ENCODE data around the gene C3.

C3 gene

DNA sequence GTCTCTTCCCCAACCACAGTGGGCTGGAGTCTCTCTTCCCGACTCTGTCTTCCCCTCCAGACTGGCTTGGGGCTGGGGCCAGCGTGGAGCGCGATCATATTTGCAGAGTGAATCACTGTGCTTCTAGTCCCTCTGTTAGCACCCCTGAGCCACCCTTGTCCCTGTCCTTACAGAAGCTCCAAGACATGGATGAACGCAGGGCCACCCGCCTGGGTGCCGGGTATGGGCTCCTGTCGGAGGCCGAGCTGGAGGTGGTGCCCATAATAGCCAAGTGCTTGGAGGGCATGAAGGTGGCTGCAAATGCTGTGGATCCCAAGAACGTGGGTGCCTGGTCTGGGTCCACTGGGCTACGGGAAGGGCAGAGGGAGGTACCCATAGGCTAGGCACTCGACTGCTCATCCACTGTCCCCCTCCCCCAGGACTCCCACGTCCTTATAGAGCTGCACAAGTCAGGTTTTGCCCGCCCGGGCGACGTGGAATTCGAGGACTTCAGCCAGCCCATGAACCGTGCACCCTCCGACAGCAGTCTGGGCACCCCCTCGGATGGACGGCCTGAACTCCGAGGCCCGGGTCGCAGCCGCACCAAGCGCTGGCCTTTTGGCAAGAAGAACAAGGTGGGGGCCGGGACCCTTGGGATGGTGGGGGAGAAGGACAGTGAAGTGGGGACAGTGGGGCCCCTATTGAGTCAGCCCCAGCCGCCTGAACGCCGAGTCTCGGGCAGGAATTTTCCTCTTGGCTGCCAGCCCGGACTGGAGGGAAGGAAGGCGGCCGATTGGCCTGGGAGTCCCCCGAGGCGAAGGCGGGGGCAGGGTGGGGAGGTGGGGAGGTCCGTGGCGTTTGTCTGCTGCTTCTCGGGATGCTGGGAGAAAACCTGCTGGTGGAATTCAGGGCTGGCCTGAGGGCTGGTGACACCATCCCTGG lies 24.2 kb upstream of the C3 start:
- no peak for DNase-seq

DNA sequence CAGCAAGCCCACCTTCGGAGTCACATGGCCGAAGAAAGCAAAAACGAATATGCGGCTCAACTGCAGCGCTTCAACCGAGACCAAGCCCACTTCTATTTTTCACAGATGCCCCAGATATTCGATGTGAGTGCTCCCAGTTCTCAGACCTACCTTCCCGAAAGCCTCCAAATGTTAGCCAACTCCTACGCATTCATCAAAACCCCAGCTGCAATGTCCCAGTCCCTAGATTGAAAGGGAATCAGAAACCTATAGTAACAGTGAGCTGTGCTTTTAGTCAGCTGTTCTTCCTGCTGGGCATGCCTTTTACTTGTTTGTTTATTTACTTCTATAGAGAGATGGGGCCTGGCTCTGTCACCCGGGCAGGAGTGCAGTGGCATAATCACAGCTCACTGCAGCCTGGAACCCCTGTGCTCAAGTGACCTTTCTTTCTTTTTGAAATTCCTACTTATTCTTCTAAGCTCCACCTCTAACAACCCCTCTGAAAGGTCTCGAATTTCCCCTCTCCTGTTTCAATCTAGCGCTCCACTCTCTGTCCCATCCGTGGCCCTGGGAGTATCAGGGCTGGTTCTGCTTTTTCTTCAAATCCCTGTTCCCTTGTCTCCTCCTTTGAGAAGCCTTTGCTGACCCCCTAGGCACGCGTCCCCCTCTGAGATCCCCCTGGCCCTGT lies 23.4 kb upstream of the C3 start:
- no peak for DNase-seq

DNA sequence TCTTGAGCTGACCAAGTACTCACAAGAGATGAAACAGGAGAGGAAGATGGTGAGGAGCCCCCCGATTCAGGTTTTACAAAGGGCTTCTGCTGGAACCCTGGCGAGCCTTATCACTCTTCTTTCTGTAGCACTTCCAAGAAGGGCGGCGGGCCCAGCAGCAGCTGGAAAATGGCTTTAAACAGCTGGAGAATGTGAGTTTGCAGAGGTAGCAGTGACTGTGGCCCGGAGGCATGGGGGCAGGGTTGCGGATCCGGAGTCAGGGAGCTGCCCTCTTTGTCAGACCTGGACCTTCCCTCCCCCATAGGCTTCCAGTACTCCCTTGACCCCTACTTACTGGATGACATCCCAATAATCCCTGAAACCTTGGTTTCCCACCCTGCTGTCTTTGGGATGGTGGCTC lies 22.6 kb upstream of the C3 start:
- DNase-seq = no peak

DNA sequence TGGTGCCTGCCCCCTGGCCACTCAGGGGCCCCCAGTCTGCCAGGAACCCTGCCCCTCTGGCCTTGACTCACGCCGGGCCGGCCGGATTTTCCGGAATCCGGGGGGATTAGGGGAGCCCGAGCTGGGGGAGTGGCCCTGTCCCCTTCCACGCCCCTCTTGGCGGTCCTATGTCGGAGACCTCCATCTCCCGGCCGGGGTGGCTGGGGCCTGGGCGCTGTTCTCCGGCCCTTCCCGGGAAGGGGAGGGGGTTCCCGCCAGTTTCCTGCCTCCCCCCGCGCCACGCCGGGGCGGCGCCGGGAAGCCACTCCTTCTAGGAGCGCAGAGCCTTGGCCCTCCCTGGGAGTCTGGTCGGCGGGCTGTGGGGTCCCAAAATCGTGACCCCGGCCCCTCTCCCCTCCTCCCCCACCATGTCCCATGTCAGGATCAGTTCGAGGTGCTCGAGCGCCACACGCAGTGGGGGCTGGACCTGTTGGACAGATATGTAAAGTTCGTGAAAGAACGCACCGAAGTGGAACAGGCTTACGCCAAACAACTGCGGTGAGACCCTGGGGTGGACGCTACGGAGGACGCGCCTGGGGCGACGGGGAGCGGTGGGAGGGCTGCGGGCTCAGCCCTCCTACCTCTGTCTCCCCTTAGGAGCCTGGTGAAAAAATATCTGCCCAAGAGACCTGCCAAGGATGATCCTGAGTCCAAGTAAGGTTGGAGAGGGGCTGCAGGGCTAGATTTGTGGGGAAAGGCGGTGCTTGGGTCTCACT lies 20.3 kb upstream of the C3 start:
- DNase-seq = no peak

DNA sequence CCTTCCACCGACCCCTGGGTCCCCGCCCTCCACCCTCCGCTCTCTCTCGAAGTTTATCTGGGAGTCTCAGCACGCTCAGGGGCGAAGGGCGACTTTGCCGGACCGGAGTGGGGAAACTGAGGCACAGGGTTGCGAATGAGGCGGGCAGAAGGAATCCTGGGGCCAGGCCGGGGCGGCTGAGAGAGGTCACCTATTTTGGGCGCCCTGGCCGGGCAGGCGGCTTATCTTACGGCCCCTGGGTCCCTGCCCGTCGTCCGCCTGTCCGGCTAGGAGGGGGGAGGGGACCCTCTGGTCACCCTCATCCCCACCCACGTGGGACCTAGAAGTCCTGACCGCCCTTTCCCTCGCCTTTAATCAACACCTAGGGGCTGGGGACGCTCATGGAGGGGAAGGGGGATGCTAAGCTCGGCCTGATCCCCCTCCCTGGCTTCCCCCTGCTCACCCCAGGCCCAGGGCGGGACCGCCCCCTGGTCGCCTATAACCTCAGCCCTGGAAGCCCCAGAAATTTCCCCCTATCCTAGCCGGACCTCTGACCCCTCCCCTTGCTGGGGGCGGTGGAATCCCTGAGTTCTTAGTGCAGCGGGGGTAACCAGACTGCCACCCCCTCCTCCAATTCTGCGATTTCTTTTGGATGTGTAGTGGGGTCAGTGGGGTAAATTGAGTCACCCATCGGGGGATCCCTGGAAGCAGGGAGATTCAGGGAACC lies 19.6 kb upstream of the C3 start:
- no peak for DNase-seq

DNA sequence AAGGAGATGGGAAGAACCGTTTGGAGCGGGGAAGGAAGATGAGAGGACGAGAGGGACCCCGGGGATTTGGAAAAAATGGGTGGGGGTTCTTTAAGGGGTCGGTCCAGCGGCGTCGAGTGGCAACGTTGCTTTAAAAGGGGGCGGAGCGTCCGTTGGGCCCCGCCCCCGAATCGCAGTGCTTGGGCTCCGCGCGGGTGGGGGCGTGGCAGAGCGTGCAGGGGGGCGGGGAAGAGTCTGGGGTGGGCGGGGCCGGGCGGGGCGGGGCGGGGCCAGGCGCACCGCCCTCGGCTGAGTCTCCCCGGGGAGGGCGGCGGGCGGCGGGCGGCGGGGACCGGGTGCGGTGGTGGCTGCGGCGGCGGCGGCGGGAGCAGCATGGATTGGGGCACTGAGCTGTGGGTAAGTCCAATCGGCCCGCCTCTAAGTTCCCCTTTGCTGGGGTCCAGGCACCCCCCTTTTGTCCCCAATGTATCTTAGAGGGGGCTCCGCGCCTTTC lies 19.0 kb upstream of the C3 start, which contains the start of gene TRIP10:
Gene TRIP10 (plus strand): TSS at position 291 of the 493 bp plus-strand sequence. CDS start 82 bp downstream, at position 373.
- DNase-seq = no peak

DNA sequence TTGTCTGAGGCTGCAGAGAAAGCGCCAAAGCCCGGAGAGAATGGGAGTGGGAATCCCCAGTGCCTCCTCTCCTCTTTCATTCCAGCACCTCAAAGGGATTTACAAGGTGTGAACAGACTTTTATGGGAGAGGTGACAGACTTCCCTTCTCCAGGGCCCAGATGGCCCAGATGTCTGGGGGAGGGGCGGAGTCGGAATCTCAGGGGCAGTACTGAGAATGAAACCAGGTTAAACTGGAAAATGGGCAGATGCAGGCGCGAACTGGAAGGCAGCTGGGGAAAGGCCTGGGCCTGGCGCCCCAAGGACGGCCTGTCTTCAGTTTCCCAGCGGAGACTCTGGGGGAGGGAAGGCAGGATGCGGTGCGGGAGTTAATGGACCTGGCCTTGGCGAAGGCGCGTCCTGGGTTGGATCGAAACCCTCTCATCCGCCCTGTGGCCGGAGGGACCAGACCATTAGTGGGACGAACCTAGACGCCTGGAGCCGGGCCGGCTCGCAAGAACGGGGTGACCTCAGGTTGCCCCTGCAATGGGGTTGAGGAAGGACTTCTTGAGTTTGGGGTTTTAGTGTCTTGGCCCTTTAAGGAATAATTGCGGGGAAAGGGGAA lies 18.4 kb upstream of the C3 start:
- DNase-seq = no peak

DNA sequence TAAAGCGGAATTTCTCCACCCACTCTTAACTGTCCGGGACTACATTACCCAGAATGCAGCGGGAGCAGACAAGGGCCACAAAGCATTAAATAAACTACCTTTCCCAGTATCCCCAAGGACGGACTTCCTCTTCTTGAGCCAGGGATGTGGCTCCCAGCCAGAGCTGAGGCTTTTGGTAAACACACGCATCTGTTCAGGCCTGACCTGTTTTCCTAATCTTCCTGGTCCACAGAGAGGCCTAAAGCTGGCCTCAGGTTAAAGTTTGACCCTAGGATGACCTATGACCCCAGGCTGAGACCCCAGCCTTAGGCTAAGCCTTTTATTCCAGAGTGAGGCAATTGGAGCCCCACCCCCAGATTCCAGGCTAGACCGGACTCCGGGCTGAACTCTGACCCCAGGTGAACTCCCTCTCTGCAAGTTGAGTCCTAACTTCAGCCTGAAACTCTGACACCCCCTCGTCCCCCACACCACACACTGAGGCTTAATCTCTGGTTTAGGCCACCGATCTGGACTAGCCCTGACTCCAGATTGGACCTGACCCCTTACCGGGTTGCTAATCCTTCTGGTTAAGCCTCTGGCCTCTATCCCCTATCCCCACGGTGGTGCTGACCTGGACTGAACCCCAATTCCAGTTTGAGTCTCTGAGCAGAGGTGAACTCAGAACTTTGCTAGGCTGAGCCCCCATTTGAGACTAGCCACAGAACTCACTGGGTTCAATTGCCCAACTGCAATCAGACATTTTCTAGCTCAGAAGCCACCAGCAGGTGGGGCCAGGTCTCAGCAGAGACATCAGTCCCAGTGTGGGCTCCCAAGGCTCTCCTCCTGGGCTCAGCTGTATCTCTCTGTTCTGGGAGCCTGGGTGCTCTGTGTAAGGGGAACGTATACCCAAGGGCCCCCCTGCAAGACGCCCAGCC lies 17.7 kb upstream of the C3 start:
- DNase-seq = no peak

DNA sequence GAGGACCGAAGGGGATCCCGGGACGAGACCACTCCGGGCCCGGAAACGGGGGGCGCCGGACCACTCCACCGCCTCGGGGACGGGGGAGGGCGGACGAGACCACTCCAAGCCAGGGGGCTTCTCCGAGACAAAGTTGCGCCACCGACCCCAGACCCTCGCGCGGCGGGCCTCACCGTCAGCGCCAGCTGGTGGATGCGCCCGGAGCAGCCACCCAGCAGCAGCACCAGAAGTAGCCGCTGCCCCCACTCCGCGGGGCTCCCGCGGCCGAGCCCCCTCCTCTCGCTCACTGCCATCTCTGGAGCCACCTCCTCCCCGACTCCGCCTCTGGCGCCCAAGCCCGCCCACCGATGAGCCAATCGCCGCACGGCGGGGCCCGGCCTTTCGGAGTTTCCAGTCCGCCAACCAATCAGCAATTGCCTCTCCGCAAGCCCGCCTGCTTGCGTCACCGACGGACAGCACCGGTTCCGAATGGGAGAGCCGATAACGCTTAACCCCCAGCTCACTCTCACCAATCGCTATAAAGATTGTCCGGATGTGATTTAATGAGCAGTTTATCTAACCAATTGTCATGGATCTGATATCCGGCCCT lies 16.9 kb upstream of the C3 start, which contains the start of gene GPR108:
Gene GPR108 (minus strand): TSS at position 297 of the 589 bp plus-strand sequence. CDS start 4 bp downstream, at position 293.
- peak; percentile 99 for DNase-seq

DNA sequence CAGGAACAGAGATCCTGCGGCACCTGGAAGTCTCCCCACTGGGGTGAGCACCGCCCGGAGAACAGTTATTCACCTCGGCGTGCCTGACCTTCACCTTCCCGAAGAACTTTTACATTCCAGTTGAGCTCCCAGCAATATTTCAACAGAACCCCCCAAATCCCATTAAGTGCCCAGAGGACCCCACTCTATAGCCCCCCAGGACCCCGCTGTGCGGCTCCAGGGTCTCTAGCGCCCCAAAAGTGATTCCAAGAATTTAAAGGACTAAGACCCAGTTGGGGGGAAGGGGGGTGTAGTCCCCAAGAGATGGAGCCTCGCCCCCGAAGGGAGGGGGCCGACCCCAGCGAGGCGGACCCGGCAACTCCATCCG lies 16.4 kb upstream of the C3 start:
- no peak for DNase-seq

DNA sequence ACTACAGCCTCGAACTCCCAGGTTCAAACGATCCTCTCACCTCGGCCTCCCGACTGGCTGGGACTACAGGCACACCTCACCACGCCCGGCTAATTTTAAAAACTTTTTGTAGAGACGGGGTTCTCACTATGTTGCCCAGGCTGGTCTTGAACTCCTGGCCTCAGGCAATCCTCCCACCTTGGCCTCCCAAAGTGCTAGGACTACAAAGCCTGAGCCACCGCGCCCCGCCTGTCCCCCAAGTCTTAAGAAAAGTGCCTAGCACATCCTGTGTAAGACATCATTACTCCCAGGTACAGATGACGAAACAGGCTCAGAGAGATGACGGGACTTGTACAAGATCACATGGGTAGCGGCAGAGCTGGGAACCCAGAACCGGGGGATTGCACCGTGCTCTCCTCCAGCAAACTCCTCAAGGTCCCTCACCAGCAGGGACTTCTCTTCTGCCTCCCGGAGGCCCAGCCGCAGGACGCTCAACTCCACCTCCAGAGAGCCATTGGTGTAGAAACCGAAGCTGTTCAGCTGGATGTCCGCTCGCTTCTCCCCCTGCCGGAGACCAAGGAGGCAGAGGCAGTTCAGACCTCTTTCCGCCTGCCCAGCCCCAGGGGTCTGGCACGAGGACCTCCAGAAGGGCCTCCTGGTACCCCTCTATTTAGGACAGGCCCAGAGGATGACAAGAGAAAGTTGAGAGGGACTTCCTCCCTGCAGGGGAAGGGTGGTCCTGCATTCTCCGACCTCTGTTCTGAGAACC lies 15.9 kb upstream of the C3 start:
- DNase-seq = no peak

DNA sequence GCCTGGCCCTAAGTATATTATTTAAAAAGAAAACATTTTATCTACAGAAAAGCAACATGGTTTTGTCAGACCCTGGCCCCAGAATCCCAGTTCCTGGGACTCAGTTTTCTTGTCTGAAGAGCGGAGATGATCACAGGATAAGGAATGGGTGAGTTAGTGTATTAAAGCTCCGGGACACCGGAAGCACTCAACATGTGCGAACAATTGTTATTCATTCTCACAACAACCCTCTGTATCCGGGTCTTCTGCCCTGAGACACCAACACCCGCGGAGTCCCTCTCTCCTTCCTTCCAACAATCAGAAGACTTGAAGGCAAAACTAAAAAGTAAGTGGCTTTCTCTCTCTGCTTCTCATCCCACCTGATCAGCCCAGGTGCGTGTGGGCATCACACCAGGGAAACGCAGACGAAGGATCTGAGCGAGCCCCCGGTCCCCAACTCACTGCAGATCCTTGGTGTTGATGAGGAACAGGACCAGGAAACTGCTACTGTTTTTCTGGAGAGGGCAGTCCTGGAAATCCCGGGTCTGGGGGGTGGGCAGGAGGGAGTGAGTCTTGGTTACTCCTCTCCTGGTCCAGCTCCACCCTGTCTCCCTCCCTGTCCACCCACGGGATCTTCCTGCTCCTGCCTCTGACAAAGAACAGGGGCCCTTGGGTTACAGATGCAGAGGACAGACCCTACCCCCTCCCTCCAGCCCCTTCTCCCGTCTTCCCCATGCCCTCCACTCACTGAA lies 14.9 kb upstream of the C3 start:
- DNase-seq = no peak

DNA sequence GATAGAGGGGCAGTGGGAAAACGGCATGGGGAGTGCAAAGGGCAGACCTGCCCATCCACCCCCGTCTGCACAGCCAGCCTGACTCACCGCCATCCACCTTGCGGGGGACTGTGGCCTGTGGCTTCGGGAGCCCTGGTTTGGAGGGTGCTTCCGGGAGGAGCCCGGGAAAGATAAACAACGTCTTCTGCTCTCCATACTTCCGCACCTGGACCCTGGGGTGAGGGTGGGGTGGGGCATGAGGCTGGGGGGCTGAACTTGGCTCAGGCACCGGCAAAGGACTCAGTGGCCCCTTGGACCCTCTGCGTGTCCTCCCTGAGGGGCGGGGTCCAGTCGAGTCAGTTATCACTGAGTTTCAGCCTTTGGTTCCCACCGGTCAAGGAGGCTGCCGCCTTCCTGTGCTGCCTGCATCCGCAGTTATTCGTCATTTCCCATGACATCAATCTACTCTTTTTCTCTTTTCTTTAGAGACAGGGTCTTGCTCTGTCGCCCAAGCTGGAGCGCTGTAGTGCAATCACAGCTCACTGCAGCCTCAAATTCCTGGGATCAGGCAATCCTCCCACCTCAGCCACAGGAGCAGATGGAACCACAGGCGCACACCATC lies 13.7 kb upstream of the C3 start:
- DNase-seq = no peak

DNA sequence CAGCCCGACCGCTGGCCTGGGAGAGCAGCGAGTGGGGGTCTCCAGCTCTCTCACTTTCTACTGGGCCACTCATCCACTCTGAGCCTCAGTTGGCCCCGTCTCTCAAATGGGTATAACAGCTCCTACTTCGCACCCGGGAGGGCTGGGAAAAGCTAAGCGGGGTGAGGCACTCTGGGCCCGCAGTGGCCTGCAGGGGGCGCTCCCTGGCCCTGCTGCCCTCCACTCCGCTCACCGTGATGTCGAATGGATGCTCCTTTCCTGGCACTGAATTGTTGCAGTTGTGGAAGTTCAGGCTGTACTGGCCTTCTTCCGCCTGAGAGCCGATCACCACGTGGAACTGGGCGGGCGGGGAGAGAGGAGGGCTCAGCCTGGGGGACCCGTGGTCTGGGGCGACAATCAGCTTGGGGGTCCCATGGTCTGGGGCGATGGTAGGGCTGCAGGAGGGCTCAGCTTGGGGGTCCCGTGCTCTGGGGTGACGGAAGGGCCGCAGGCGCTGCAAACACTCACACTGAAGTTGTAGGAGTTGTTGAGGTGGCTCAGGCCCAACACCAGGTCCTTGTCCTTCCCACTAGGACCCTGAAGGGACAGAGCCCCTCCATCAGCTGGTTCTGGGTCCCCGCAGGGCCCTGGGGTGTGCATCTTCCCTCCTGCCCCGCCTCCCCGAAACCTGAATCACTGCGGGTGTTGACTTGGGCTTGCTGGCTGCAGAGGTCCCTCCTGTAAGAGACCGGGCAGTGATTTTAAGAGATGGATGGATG lies 13.1 kb upstream of the C3 start:
- no peak for DNase-seq

DNA sequence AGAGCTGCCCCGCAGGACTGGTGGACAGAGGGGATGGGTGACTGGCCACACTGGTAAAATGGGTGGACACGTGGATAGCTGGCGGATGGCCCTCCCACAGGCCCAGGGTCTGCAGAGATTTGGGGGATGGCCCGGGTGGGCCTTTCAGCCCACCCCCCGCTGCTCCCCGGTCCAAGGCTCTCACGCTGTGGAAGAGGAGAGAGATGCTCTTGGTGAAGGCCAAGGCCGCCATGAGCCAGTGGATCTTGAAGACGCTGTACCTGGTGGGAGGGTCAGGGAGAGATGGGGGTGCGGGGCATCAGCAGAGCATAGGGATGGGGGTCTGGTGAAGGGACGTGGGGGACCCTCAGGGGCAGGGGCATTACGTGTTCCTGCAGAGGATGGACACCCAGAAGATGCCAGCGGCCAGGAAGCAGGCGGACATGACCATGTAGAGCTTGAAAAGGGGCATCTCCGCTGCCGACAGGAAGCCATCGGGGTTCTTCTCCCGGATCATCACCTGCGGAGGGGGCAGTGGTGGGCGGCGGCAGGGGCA lies 12.4 kb upstream of the C3 start:
- DNase-seq = no peak

DNA sequence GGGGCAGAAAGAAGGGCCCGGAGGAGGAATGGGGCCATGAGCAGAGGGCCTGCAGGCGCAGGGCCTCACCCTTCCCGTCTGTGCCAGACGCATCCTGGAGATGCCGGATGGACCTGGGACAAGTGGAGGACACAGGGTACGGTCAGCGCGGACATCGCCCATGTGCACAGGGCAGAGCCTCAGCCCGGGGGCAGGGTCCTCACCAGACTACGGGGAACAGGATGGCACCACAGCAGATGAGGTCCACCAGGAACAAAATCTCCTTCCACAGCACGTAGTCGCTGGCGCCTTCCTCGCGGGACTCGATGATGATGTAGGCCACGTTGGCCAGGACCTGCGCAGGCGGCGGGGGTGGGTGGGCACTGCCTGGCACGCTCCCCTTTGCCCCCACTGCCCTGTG lies 11.4 kb upstream of the C3 start:
- no peak for DNase-seq

DNA sequence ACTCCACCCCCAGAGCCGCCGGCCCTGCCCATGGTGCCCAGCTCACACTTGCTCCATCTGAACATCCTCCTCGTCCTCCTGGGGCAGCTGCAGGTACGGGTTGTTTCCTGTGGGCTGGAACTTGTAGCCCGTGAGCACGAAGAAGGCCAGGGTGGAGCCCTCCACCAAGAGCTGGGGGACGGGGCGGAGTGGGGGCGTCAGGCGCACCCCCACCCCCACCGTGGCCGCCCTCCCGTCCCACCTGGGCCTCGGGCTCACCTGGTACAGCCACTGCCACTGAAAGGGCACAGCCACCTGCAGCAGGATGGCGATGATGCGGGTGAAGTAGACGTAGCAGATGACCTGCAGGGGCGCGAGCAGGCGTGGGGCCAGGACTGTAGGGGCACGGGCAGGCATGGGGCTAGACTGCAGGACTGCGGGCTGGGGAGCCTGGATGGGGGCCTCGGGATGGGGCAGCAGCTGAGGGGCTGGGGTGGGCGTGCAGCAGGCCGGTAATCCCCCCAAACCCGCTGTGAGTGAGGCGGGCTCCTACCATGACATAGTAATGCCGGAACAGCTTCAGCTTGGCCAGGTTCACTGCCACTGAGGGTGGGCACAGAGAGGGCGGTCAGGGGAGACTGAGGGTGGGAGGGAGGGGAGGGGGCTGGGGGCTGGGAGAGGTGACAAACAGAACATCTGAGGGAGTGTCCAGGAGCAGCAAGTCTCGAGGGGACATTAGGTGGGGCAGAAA lies 10.7 kb upstream of the C3 start:
- DNase-seq = no peak

Data from cerebellar nuclear complex (tissue), 1 donor.